ENCODE data around the gene TRAIP.

Gene TRAIP

DNA sequence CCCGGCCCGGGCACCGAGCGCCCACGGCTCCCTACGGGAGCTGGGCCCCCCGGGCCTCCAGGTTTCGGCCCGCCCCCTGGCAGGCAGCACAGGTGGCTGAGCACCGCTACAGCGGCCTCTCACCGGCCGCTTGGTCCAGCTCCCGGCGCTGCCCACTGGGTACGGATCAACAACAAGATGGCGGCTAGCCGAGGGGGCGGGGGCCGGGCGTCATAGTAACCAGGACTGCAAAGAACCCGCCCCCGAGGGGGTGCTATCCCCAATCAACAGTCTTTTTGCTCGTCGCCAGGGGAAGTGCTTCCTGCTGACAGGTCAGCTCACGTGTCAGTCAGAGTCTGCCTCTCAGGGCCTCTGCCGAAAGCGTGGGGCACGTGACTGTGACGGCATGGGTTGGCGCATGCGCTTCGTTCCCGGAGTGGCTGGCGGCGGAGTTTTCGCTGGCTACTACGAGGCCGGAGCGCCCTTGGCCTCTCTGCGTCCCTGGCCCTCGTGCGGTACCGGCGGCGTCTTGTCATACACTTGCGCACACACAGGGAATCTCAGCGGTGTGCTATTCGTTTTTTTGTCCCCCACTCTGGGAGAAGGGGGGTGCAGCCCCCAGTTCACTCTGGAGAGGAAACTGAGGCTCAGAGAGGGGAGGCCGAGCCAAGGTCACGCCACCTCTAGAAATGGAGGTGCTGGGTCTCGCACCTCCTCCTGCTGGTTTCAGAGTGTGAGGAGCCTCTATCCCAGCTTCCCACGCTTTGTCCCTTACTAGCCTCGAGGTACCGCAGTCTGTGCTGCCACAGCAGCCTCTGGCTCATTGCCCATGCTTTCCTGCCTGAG is 69.8 kb downstream of the TRAIP start, which contains the start of gene IP6K1:
IP6K1 (minus strand) TSS at position 186 of the 825 bp plus-strand sequence. CDS start 38,502 bp downstream, outside the sequence.
- POLR2A ChIA-PET = interaction anchor here (0.6 to 1.6 kb wide), 12 partner anchors 9 to 154 kb away, joined by 3 to 6 read pairs (median 4); partner anchors contain the start of genes CDHR4, GMPPB, INKA1 and RBM6
- Histone ChIP-seq H3K4me1 (ENCODE audit: control insufficient read depth, insufficient read depth, low read length) (no peaks in the 10 kb centered on the region), H3K9me3 (ENCODE audit: control insufficient read depth, insufficient read depth, low read depth, low read length) (no peaks in the 10 kb centered on the region), H3K27ac (ENCODE audit: extremely low read depth, low read depth, low read length) (peak within 1 kb of the TSS; percentile 64), H3K4me3 (ENCODE audit: low read depth, low read length) (peak within 1 kb of the TSS; percentile 86), H3K36me3 (ENCODE audit: control insufficient read depth in 2 of 2, insufficient read depth in 1 of 2, low read length in 2 of 2) (peaks cover 0 to 24% of the 10 kb centered on the region in 2 experiments; a peak in 2 of 3 replicates)
- CTCF ChIA-PET = interaction anchor here (0.7 to 1.0 kb wide), 2 partner anchors 16 to 113 kb away, joined by 3 to 5 read pairs; partner anchors contain the start of gene INKA1
- peak; percentile 59; the same call in 1 of the 2 replicates for TF ChIP-seq PATZ1 (tag by site-specific recombination; IDR thresholded peaks at IDR 0.05)
- no peak for TF ChIP-seq ZNF623 (tag by site-specific recombination; IDR thresholded peaks at IDR 0.05)
- TF ChIP-seq, protein P1, sequence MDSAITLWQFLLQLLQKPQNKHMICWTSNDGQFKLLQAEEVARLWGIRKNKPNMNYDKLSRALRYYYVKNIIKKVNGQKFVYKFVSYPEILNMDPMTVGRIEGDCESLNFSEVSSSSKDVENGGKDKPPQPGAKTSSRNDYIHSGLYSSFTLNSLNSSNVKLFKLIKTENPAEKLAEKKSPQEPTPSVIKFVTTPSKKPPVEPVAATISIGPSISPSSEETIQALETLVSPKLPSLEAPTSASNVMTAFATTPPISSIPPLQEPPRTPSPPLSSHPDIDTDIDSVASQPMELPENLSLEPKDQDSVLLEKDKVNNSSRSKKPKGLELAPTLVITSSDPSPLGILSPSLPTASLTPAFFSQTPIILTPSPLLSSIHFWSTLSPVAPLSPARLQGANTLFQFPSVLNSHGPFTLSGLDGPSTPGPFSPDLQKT (IDR thresholded peaks at IDR 0.05; ENCODE audit: borderline replicate concordance, low read depth, low read length) = no peak
- peak; percentile 67 for TF ChIP-seq YY1 (tag by site-specific recombination; IDR thresholded peaks at IDR 0.05)
- TF ChIP-seq SP2 (tag by site-specific recombination; IDR thresholded peaks at IDR 0.05) = peak; percentile 95
- no peak for TF ChIP-seq ZNF654 (tag by site-specific recombination; IDR thresholded peaks at IDR 0.05; ENCODE audit: low read depth)
- TF ChIP-seq, protein P2, sequence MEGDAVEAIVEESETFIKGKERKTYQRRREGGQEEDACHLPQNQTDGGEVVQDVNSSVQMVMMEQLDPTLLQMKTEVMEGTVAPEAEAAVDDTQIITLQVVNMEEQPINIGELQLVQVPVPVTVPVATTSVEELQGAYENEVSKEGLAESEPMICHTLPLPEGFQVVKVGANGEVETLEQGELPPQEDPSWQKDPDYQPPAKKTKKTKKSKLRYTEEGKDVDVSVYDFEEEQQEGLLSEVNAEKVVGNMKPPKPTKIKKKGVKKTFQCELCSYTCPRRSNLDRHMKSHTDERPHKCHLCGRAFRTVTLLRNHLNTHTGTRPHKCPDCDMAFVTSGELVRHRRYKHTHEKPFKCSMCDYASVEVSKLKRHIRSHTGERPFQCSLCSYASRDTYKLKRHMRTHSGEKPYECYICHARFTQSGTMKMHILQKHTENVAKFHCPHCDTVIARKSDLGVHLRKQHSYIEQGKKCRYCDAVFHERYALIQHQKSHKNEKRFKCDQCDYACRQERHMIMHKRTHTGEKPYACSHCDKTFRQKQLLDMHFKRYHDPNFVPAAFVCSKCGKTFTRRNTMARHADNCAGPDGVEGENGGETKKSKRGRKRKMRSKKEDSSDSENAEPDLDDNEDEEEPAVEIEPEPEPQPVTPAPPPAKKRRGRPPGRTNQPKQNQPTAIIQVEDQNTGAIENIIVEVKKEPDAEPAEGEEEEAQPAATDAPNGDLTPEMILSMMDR (tag by site-specific recombination; IDR thresholded peaks at IDR 0.05) = peak; percentile 24; the same call in 1 of the 2 replicates
- TF ChIP-seq, protein P3, sequence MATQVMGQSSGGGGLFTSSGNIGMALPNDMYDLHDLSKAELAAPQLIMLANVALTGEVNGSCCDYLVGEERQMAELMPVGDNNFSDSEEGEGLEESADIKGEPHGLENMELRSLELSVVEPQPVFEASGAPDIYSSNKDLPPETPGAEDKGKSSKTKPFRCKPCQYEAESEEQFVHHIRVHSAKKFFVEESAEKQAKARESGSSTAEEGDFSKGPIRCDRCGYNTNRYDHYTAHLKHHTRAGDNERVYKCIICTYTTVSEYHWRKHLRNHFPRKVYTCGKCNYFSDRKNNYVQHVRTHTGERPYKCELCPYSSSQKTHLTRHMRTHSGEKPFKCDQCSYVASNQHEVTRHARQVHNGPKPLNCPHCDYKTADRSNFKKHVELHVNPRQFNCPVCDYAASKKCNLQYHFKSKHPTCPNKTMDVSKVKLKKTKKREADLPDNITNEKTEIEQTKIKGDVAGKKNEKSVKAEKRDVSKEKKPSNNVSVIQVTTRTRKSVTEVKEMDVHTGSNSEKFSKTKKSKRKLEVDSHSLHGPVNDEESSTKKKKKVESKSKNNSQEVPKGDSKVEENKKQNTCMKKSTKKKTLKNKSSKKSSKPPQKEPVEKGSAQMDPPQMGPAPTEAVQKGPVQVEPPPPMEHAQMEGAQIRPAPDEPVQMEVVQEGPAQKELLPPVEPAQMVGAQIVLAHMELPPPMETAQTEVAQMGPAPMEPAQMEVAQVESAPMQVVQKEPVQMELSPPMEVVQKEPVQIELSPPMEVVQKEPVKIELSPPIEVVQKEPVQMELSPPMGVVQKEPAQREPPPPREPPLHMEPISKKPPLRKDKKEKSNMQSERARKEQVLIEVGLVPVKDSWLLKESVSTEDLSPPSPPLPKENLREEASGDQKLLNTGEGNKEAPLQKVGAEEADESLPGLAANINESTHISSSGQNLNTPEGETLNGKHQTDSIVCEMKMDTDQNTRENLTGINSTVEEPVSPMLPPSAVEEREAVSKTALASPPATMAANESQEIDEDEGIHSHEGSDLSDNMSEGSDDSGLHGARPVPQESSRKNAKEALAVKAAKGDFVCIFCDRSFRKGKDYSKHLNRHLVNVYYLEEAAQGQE (tag by site-specific recombination; IDR thresholded peaks at IDR 0.05) = no peak
- TF ChIP-seq, protein P4, sequence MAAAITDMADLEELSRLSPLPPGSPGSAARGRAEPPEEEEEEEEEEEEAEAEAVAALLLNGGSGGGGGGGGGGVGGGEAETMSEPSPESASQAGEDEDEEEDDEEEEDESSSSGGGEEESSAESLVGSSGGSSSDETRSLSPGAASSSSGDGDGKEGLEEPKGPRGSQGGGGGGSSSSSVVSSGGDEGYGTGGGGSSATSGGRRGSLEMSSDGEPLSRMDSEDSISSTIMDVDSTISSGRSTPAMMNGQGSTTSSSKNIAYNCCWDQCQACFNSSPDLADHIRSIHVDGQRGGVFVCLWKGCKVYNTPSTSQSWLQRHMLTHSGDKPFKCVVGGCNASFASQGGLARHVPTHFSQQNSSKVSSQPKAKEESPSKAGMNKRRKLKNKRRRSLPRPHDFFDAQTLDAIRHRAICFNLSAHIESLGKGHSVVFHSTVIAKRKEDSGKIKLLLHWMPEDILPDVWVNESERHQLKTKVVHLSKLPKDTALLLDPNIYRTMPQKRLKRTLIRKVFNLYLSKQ (tag by site-specific recombination; IDR thresholded peaks at IDR 0.05; ENCODE audit: borderline replicate concordance) = no peak
- TF ChIP-seq RBAK (tag by site-specific recombination; IDR thresholded peaks at IDR 0.05) = no peak
- no peak for TF ChIP-seq MEIS1 (CRISPR knock-in tag; IDR thresholded peaks at IDR 0.05; ENCODE audit: borderline replicate concordance)
- no peak for TF ChIP-seq ZNF561 (tag by site-specific recombination; IDR thresholded peaks at IDR 0.05; ENCODE audit: borderline replicate concordance)
- no peak for TF ChIP-seq ZNF837 (tag by site-specific recombination; IDR thresholded peaks at IDR 0.05)
- TF ChIP-seq ZNF248 (tag by site-specific recombination; IDR thresholded peaks at IDR 0.05) = no peak
- TF ChIP-seq ZBTB7A (tag by site-specific recombination; IDR thresholded peaks at IDR 0.05; ENCODE audit: low read depth) = no peak
- TF ChIP-seq ZNF24 (tag by site-specific recombination; IDR thresholded peaks at IDR 0.05) = no peak
- TF ChIP-seq ZNF639 (tag by site-specific recombination; IDR thresholded peaks at IDR 0.05) = no peak
- TF ChIP-seq, protein P5, sequence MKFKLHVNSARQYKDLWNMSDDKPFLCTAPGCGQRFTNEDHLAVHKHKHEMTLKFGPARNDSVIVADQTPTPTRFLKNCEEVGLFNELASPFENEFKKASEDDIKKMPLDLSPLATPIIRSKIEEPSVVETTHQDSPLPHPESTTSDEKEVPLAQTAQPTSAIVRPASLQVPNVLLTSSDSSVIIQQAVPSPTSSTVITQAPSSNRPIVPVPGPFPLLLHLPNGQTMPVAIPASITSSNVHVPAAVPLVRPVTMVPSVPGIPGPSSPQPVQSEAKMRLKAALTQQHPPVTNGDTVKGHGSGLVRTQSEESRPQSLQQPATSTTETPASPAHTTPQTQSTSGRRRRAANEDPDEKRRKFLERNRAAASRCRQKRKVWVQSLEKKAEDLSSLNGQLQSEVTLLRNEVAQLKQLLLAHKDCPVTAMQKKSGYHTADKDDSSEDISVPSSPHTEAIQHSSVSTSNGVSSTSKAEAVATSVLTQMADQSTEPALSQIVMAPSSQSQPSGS (tag by site-specific recombination; IDR thresholded peaks at IDR 0.05; ENCODE audit: low read depth) = no peak
- no peak for TF ChIP-seq ZNF148 (tag by site-specific recombination; IDR thresholded peaks at IDR 0.05; ENCODE audit: borderline replicate concordance)
- no peak for TF ChIP-seq ZNF140 (tag by site-specific recombination; IDR thresholded peaks at IDR 0.05)
